ENCODE results near the gene SGPL1.

SGPL1 gene

DNA sequence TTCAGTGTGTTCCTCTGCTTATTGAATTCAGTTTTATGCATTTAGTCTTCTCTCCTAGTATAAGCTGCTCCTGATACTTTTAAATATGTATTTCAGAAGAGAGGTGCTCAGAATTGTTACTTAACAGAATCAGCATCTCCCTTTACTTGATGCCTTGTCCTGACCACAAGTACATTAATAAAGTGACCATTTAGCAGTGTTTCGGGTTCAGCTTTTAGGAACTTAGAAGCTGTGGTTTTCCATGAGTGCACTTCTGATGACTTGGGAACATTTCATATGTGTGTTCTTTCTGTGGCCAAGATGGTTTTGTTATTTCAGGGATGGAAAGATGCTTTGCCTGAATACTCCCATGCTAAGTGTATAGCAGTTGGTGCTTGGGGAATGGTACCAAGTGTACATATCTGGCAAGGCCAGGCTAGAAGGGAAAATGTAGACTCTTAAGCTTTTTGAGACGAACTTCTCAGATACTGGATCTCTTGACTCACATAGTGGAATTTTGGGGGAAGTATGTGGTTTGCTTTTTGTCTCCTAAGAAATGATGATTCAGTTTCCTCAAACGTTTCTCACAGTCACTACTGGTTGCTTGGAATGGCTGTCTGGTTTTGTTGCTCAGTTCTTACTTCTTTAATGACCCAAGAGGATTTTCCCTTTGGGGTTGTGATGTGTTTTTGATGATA, 17.2 kb downstream of the SGPL1 start:
- intact Hi-C loops (cut with DNase I) = no loop called here
- no peak for DNase-seq

DNA sequence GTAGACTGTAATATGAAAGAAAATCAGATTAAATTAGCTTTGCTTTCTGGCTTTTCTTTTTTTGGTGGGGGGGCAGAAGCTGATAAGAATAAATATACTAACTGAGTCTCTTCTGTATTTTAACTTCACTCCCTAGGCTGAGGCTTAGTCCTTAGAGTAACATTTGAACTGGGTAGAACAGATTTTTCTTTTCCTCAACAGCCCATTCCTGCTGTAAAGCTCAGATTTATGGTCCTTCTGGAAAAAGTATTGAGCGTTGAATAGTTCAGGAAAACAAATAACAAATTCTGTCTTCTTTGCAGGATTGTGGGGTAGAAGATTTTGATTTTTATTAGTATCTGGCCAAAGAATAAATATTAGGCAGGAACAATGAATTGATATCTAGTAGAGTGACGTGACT, 17.9 kb downstream of the SGPL1 start:
- intact Hi-C loops (cut with DNase I) = no loop called here
- DNase-seq = no peak

DNA sequence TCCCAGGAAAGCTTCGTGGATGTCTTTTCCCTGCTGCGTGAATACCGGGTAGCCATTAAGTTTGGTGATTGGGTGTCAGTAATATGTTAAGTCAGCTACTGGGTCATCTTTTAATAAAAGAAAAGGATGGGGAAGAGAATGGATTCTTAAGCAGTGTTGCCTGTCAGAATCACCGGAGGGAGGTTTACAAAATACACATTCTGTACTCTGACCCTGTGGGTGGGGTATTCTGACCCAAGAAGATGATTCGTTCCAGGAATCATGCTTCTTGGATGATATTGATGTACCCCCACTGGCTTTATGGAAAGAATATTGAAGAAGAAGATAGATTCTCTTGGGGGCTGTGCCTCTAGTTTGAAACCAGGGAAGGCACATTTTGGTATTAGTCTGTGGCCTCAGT, 18.3 kb downstream of the SGPL1 start:
- intact Hi-C loops (cut with DNase I) = no loop called here
- no peak for DNase-seq

DNA sequence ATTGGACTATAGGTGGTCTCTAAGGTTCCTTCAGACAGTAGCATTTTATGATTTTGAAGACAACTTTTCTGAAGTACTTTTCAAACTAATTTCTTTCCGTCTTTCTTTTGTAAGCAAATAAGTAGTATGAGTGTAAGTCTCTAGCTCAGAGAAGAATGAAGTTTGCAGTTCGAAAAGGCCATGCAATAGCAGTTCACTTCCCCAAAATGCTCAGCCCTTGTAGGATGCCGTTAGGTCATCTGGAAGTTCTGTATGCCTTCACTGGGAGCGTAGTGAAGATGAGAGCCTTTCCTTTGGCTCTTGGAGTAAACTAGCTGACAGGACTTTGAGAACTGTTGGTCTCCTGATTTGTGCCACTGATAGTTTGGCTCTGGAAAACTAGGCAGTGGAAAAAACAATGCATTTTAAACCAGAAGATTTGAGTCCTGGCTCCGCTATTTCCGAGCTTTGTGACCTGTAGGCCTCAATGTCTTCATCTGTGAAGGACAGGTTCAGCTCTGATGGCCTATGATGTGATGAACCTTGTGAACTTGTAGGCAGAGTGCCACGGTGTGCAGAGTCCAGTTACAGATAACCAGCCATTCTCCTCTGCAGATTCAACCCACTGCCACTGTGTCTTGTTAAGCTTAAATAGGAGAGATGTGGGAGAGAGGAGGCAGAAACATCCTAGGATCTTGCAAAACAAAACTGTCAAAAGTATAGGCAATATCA, 18.8 kb downstream of the SGPL1 start:
- intact Hi-C loops (cut with DNase I) = no loop called here

DNA sequence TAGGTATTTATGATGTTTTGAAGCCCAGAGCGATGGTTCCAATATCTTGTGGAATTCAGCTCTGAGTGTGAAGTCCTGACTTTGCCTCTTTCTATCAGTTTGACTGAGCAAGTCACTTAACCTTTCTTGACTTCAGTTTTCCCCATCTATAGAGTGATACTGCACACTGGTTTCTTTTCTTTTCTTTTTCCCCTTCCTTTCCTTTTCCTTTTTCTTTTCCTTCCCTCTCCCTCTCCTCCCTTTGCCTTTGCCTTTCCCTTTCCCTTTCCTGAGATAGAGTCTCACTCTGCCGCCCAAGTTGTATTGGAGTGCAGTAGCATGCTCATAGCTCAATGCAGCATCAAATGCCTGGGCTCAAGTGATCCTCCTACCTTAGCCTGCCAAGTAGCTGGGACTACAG, 20.6 kb downstream of the SGPL1 start:
- intact Hi-C loops (cut with DNase I) = no loop called here
- DNase-seq = no peak

More for the DNA sequence above, 18.8 kb downstream of the SGPL1 start:
- no peak for DNase-seq

DNA sequence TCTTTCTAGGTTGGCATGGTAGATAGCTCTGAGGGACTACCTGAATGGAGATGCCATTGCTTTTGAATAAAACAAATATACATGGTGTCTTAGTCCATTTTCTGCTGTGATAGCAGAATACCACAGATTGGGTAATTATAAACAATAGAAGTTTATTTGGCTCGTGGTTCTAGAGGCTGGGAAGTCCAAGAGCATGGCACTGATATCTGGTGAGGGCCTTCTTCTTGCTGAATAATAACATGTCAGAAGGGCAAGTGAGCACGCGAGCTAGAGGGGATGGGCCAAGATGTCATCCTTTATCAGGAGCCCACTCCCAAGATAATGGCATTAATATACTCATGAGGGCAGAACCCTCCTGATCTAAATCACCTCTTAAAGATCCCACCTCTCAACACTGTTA, 21.9 kb downstream of the SGPL1 start:
- DNase-seq = no peak
- intact Hi-C loops (cut with DNase I) = no loop called here

DNA sequence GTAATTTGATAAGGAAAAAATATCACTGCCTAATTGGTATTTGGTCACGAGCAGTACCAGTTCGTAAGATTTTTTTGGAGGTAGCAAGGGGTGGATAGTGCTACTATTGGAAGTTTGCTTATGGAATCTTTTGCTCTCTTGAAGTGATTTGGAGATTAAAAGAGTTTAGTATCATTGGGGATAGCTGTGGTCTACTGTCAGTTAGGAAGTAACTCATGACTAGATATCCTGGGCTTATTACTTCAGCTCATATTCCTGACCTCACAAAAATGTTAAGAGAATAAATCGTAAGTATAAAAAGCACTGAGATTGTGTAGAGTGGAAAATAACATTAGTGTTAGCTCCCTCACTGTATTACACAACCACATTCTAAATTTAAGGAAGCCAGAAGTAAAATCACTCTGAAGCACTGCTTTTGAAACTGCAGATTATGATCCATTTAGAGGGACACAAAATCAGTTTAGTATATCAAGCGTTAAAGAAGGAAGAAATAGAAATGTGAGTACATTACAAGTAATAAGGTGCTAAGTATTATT, 22.6 kb downstream of the SGPL1 start:
- intact Hi-C loops (cut with DNase I) = no loop called here
- no peak for DNase-seq

DNA sequence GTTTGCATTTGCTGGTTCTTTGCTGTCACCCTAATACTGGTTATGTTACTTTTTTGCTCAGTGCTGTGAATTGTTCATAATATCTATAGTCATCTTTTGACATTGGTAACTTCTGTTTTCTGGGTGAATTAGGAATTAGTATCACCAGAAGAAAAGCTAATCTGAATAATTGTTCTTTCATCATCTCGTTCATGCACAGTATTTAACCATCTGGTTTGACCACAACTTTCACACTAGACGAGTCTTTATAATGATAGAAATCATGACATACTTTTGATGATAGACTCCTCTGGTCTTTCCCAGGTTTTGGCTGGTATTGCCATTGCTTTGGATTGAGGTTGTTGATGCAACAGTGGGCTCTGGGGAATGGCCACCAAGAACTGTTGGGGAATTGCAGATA, 25.1 kb downstream of the SGPL1 start:
- DNase-seq = no peak
- intact Hi-C loops (cut with DNase I) = no loop called here

DNA sequence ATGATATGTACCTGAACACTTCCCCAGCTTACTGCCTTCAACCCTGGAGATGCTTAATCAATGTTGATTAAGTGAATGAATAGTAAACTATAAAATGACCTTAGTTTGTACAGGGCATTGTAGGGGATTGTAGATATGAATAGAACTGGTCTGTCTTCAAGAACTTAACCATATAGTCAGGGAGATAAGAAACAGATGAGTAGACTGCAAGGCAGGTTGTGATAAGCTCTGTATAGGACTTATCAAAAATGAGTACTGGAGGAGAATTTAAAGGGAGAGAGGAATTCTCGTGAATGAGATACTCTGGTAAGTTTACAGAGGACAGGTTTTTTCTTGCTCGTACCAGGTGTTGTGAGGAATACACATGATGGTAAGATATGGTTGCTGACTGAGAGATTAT, 27.6 kb downstream of the SGPL1 start:
- no peak for DNase-seq
- intact Hi-C loops (cut with DNase I) = no loop called here

DNA sequence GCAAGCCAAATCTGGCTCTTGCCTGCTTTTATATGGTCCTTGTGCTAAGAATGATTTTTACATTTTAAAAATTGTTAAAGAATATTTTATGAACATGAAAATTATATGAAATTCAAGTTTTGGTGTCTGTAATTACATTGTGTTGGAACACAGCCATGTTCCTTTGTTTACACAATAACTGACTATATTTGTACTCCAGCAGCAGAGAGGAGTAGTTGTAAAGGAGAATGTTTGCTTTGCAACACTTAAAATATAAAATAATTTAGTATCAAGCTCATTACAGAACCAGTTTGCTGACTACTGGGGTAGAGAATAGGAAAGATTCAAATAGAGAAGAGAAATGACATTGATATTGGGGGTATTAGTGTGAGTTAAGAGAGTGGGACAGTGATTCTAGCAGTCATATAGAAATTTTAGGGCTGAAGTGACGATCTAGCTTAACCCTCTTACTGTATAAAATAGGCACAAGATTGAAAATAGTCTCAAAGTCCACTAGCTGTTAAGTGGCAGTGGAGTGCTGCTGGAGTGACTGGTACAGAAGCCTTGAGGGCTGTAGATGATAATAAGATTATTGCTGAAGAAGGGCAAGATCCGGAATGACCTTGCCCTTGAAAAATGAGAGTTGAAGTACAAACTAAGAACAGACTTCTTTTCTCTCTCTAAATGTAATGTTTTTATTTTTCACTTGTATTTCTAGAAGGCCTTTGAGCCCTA, 28.2 kb downstream of the SGPL1 start:
- intact Hi-C loops (cut with DNase I) = no loop called here
- DNase-seq = no peak

DNA sequence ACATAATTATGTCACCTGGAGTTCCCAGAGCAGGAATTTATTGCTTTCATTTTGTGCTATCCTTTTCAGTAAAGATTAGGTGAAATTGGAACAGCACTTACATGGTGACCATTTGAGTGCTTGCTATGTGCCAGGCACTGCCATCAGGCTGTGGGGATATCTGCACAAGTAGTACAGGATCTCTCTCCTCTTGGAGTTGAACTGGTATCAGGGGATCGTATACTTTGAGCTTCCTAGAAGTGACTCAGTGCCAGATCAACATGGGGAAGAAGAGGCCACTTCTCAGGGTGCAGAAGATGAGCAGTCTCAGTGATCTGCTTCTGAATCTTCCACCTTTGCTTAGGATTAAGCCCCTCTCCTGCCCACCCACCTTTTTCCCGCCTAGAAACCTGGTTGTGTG, 29.5 kb downstream of the SGPL1 start:
- DNase-seq = no peak
- intact Hi-C loops (cut with DNase I) = no loop called here

DNA sequence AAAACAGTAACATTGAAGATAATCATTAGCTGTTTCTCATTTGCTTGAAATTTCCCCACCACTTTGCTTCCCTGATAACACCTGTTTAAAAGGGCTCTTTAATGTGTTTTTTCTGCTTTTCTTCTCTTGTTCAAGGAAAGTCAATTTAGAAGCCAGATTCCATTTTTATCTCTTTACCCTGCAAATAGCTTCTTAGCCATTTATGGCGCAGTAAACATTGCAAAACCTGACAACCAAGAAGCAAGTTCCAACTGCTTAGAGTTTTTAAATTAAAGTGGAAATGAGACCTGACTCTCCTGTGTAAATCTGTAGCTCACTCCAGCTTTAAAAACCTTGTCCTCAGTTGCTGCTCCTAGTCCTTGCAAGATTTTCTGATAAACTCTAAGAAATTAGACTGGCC, 30.1 kb downstream of the SGPL1 start:
- DNase-seq = no peak
- intact Hi-C loops (cut with DNase I) = no loop called here

DNA sequence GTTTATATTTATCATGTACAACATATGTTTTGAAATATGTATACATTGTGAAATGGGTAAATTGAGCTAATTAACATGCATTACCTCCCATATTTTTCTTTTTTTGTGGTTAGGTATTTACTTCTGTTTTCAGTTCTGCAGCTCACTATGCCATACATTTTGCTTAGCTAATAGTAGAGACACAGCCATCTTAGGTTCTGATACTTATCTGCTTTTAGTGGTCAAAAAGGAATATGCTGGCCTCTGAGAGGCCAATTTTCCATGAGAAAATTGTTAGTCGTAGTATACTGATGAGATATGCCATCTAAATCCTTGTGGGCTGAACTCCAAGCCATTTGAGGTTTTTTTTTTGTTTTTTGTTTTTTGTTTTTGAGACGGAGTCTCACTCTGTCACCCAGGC, 31.0 kb downstream of the SGPL1 start:
- intact Hi-C loops (cut with DNase I) = no loop called here
- DNase-seq = no peak

DNA sequence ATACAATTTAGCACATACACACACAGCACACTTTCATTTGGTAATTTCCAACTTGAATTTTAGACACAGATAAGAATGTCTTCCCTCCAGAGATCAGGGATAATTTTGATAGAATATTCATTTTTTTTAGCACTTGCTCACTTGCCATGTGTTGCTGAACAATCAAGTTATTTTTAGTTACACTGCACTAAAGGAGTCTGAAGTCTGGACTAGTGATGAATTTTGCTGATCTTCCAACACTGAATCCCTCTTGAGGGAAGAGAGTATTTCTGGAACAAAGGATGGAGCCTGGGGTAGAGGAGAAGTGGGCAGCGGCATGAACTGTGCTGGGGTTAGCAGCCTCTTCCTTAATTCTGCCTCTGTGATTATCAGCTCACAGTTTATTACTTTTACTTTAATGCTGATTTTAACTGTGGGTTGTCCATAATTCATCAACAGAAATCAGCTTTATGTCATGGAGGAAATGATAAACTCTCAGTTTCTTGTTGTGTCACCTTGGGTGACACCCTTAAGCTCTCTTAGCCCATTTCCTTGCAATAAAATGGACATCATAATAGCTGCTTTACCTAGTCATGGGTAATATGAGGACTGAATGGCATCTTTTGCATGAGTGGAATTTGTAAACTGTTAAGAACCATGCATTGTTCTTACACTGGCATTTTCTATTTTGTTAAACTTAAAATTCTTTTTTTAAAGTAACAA, 32.1 kb downstream of the SGPL1 start:
- intact Hi-C loops (cut with DNase I) = no loop called here
- no peak for DNase-seq

DNA sequence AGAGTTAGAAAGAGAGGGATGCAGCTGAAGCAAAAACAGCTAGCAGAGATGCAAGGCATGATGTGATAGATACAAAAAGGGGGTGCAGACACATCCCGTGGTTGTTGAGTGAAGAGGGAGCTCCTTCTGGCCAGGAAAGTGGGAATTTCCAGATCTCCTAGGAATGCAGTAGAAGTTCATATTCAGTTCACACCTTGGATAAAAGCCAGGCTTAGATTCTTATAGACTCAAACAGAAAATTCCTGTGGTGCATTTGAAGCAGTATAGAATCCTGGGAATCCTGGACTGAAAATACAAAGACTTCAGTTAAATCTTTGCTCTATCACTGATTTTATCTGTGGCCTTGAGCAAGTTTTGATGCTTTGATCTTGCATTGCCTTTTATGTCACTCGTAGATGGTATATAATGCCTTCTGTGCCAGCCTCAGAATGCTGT, 33.9 kb downstream of the SGPL1 start:
- no peak for DNase-seq

DNA sequence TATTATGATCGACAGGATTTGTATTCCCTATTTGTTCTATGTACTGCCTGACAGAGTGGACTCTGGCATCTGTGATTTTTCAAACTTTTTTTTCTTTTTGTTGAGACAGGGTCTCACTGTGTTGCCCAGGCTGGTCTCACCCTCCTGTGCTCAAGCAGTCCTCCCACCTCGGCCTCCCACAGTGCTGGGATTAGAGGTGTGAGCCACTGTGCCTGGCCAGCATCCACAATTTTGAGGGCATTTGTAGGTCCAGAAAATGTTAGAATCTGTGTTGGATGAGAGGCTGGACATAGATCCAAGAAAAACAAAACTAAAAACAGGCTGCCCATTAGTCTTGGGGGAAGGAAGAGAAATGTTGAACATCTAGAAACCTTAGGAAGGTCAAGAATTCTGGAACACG, 34.3 kb downstream of the SGPL1 start:
- intact Hi-C loops (cut with DNase I) = no loop called here
- no peak for DNase-seq

More for the DNA sequence above, 33.9 kb downstream of the SGPL1 start:
- intact Hi-C loops (cut with DNase I) = no loop called here

DNA sequence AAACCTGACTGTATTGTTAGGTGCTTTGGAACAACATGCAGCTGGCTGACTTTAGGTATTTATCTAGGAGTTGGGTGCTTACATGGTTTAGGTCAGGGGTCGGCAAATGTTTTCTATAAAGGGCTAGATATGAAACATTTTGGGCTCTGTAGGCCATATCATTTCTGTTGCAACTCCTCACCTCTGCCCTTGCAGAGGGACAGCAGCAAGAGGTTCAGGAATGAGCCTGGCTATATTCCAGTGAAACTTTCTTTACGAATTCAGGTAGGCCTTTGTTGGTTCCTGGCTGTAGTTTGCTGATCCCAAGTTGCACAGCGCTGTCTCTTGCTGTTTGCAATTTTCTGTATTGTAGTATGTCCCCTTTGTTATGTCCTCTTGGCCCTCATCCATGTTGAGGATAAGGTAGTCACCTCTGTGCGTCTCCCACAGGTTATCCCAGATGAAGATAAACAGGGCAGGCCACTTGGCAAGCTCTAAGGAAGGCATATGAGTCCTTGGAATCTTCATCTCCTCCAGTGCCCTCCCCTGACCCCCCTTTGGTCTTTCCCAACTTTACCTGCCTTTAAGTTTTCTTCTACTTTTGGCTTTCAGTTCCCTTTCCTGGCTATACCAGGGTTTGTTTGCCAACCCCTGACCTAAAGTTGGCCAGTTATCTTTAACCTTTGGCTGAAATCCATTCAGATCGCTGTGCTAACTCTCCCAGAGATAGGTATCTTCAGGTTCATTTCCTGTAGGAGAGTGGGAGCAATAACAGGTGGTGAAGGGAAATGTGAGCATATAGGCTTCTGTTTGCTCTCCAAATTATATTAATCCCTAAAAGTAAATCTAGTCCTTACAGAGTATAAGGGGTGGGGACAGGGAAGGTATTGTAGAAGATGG, 36.1 kb downstream of the SGPL1 start:
- DNase-seq = no peak

DNA sequence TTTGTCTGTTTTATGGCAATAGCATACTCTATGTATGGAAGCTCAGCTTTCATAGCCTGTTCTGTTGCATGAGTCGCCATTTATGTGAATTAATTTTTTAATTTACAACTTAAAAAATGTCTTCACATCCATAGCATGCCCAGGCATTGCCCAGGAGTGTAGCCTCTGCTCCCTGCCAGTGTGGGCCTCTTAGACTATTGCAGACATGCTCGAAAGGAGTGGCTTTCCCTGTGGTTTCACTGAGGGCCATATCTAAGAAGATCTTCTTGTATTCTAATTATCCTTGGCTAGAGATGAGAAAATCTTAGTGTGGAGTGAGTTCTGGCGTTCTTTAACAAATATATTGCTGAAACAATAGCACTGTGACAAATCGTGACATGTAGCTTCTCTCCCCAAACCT, 37.3 kb downstream of the SGPL1 start:
- no peak for DNase-seq
- intact Hi-C loops (cut with DNase I) = no loop called here

More for the DNA sequence above, 36.1 kb downstream of the SGPL1 start:
- intact Hi-C loops (cut with DNase I) = no loop called here

DNA sequence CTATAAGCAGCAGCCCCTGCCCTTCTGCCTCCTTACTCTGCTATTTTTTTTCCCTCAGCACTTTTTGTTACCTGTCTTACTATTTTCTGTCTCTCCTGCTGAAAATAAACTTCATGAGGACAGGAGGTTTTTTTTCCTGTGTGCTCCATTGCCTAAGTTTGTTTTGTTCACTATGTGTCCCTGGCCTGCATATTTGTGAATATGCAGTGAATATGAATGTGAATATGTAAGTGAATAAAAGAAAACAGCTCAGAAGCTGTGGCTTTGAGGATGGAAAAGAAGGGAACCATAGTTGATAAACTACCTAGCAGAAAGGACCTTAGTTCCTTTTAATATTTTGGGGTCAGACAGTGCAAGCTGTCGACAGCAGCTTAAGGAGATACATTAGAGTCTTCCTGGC, 37.7 kb downstream of the SGPL1 start:
- no peak for DNase-seq
- intact Hi-C loops (cut with DNase I) = no loop called here
